IMR-90 (cell line): ENCODE measurements around the gene MAB21L4. TPM values are rescaled to one million over a fixed set of nuclear protein-coding genes. Genes with fewer than 3 reads are reported as not detected.

ENCODE experiments used
- ATAC-seq: fragments of 200-7000 bp; cut with Tn5 transposase; 2 replicates; pipeline ENCODE4 v1.9.1; 2020; ENCODE audit warnings: low read depth, mild to moderate bottlenecking, moderate library complexity
- BruUV-seq: library from RNA; stranded (reverse); fragments of 400-500 nt; replicated peaks from 2 replicates; lab custom pipeline; 2021; lab: Mats Ljungman, UMichigan
- CTCF ChIA-PET: fragments of 300-600 bp; formaldehyde crosslinking; extraction: SDS; loops from one replicate; lab custom pipeline; 2021; ENCODE audit warnings: antibody characterized with exemption; lab: Yijun Ruan, JAX
- POLR2A ChIA-PET: fragments of 300-600 bp; sonication (Branson Sonifier 250); formaldehyde crosslinking; loops from one replicate; lab custom pipeline; 2022; ENCODE audit warnings: antibody characterized with exemption; ENCODE audit not compliant: unreplicated experiment; lab: Charles Lee
- DNase-seq: peaks from one replicate; pipeline ENCODE4 v3.0.0; 2013
- H2AFZ ChIP-seq: replicated peaks from 2 replicates; pipeline ENCODE3; 2013; ENCODE audit warnings: low read length, mild to moderate bottlenecking; ENCODE audit not compliant: poor library complexity
- H2AK5ac ChIP-seq: 2 replicates; pipeline ENCODE4 v1.6.1; 2013; ENCODE audit warnings: low read depth, low read length, inconsistent platforms
- H2AK9ac ChIP-seq: replicated peaks from 2 replicates; pipeline ENCODE3; 2013; ENCODE audit warnings: mild to moderate bottlenecking, low read depth, low read length, moderate library complexity; ENCODE audit not compliant: poor library complexity
- H2BK120ac ChIP-seq: 2 replicates; pipeline ENCODE4 v1.6.1; 2013; ENCODE audit warnings: low read depth, low read length, inconsistent platforms
- H2BK15ac ChIP-seq: 3 replicates; pipeline ENCODE4 v1.6.1; 2013; ENCODE audit warnings: low read depth, low read length, inconsistent platforms
- H2BK20ac ChIP-seq: 2 replicates; pipeline ENCODE4 v1.6.1; 2013; ENCODE audit warnings: low read depth, mild to moderate bottlenecking, inconsistent platforms, low read length, moderate library complexity
- H2BK5ac ChIP-seq: 2 replicates; pipeline ENCODE4 v1.6.1; 2013; ENCODE audit warnings: mild to moderate bottlenecking, low read depth, low read length, inconsistent platforms; ENCODE audit not compliant: poor library complexity, severe bottlenecking
- H3K14ac ChIP-seq: replicated peaks from 2 replicates; pipeline ENCODE4 v1.6.1; 2013; ENCODE audit warnings: low read depth, low read length, inconsistent platforms
- H3K18ac ChIP-seq: 2 replicates; pipeline ENCODE4 v1.6.1; 2013; ENCODE audit warnings: low read depth, low read length, control low read depth
- H3K23ac ChIP-seq: 2 replicates; pipeline ENCODE4 v1.6.1; 2013; ENCODE audit warnings: low read depth, low read length, inconsistent platforms
- H3K27ac ChIP-seq: 2 replicates; pipeline ENCODE4 v1.5.1; 2013; ENCODE audit warnings: mild to moderate bottlenecking, control low read depth, low read length; ENCODE audit not compliant: insufficient read depth
- H3K27me3 ChIP-seq: 2 replicates; pipeline ENCODE4 v1.6.1; 2013; ENCODE audit warnings: low read length; ENCODE audit not compliant: control insufficient read depth, insufficient read depth
- H3K36me3 ChIP-seq: 2 replicates; pipeline ENCODE4 v1.6.1; 2013; ENCODE audit warnings: low read length, mixed read lengths; ENCODE audit not compliant: control insufficient read depth, insufficient read depth
- H3K4ac ChIP-seq: 2 replicates; pipeline ENCODE4 v1.6.1; 2013; ENCODE audit warnings: low read depth, low read length, inconsistent platforms
- H3K4me1 ChIP-seq: 2 replicates; pipeline ENCODE4 v1.6.1; 2013; ENCODE audit warnings: low read length, mixed read lengths; ENCODE audit not compliant: control insufficient read depth, insufficient read depth
- H3K4me2 ChIP-seq: 2 replicates; pipeline ENCODE4 v1.6.1; 2013; ENCODE audit warnings: low read depth, mild to moderate bottlenecking, control low read depth, low read length, moderate library complexity
- H3K4me3 ChIP-seq: 2 replicates; pipeline ENCODE4 v1.5.1; 2013; ENCODE audit warnings: low read depth, mild to moderate bottlenecking, control low read depth, low read length, moderate library complexity; ENCODE audit not compliant: insufficient read depth
- H3K56ac ChIP-seq: 2 replicates; pipeline ENCODE4 v1.6.1; 2013; ENCODE audit warnings: low read length, inconsistent platforms; ENCODE audit not compliant: insufficient read depth; ENCODE audit errors: extremely low read depth
- H3K79me1 ChIP-seq, 2 experiments: 2 replicates each; pipeline ENCODE4 v1.6.1; 2013; ENCODE audit warnings: low read length in 2 of 2, inconsistent platforms in 1 of 2, low read depth in 1 of 2
- H3K9ac ChIP-seq: 2 replicates; pipeline ENCODE4 v1.6.1; 2013; ENCODE audit warnings: low read depth, low read length, control low read depth
- H3K9me1 ChIP-seq: 2 replicates; pipeline ENCODE4 v1.6.1; 2013; ENCODE audit warnings: low read length, inconsistent platforms; ENCODE audit not compliant: insufficient read depth
- H3K9me3 ChIP-seq: 2 replicates; pipeline ENCODE4 v1.6.1; 2013; ENCODE audit warnings: low read length; ENCODE audit not compliant: control insufficient read depth, insufficient read depth
- H4K20me1 ChIP-seq: 2 replicates; pipeline ENCODE4 v1.6.1; 2013; ENCODE audit warnings: low read length, inconsistent platforms; ENCODE audit not compliant: insufficient read depth
- H4K5ac ChIP-seq: 2 replicates; pipeline ENCODE4 v1.6.1; 2013; ENCODE audit warnings: mild to moderate bottlenecking, low read depth, low read length, control low read depth
- H4K8ac ChIP-seq, 2 experiments: 2 replicates each; pipeline ENCODE4 v1.6.1; 2013; ENCODE audit warnings: low read depth in 2 of 2, low read length in 2 of 2, control low read depth in 1 of 2, inconsistent platforms in 1 of 2
- H4K91ac ChIP-seq: 2 replicates; pipeline ENCODE4 v1.6.1; 2013; ENCODE audit warnings: low read depth, low read length, inconsistent platforms; ENCODE audit not compliant: insufficient read depth
- BHLHE40 ChIP-seq: fragments of 150-350 bp; IDR thresholded peaks from 2 replicates; pipeline ENCODE4 v1.6.1; 2016; ENCODE audit warnings: mild to moderate bottlenecking, low read depth, low read length
- CEBPB ChIP-seq: IDR thresholded peaks from 2 replicates; pipeline ENCODE4 v1.6.1; 2012; ENCODE audit warnings: low read depth, low read length, improper control_type of control experiment
- CHD1 ChIP-seq: IDR thresholded peaks from 2 replicates; pipeline ENCODE4 v1.6.1; 2012; ENCODE audit warnings: low read depth, low read length, improper control_type of control experiment
- CTCF ChIP-seq: conservative IDR thresholded peaks from 2 replicates; pipeline ENCODE4 v1.5.1; 2012; ENCODE audit warnings: mild to moderate bottlenecking, low read depth, low read length, improper control_type of control experiment
- ELK1 ChIP-seq: fragments of 150-350 bp; IDR thresholded peaks from 2 replicates; pipeline ENCODE4 v1.6.1; 2016; ENCODE audit warnings: low read depth, mild to moderate bottlenecking, low read length, moderate library complexity, borderline replicate concordance
- MAFK ChIP-seq: IDR thresholded peaks from 2 replicates; pipeline ENCODE4 v1.6.1; 2012; ENCODE audit warnings: low read depth, low read length, improper control_type of control experiment
- MAZ ChIP-seq: IDR thresholded peaks from 2 replicates; pipeline ENCODE4 v1.6.1; 2012; ENCODE audit warnings: low read depth, mild to moderate bottlenecking, low read length, improper control_type of control experiment, moderate library complexity, borderline replicate concordance
- MXI1 ChIP-seq: IDR thresholded peaks from 2 replicates; pipeline ENCODE4 v1.6.1; 2012; ENCODE audit warnings: low read depth, mild to moderate bottlenecking, low read length, moderate library complexity, borderline replicate concordance
- NFE2L2 ChIP-seq: fragments of 150-350 bp; IDR thresholded peaks from 2 replicates; pipeline ENCODE4 v1.6.1; 2016; ENCODE audit warnings: low read depth, mild to moderate bottlenecking, low read length
- POLR2A ChIP-seq: IDR thresholded peaks from 2 replicates; pipeline ENCODE4 v1.6.1; 2012; ENCODE audit warnings: mild to moderate bottlenecking, low read depth, low read length
- RAD21 ChIP-seq: IDR thresholded peaks from 2 replicates; pipeline ENCODE4 v1.6.1; 2012; ENCODE audit warnings: low read length, improper control_type of control experiment
- RCOR1 ChIP-seq: IDR thresholded peaks from 2 replicates; pipeline ENCODE4 v1.6.1; 2012; ENCODE audit warnings: mild to moderate bottlenecking, low read length, improper control_type of control experiment; ENCODE audit not compliant: insufficient replicate concordance
- RFX5 ChIP-seq: IDR thresholded peaks from 2 replicates; pipeline ENCODE4 v1.8.0; 2012; ENCODE audit warnings: low read depth, mild to moderate bottlenecking, low read length, moderate library complexity
- SMC3 ChIP-seq: fragments of 150-350 bp; IDR thresholded peaks from 2 replicates; pipeline ENCODE4 v1.6.1; 2016; ENCODE audit warnings: low read depth, mild to moderate bottlenecking, antibody characterized with exemption, low read length, moderate library complexity
- USF2 ChIP-seq: fragments of 150-350 bp; IDR thresholded peaks from 2 replicates; pipeline ENCODE4 v1.6.1; 2017; ENCODE audit warnings: mild to moderate bottlenecking, antibody characterized with exemption, low read length, low read depth
- WGBS, 2 experiments: methylation state at CpG; one replicate each; pipeline versions ENCODE4 v1.1.5 to v1.1.7; 2013; ENCODE audit warnings: missing lambda C conversion rate in 2 of 2; ENCODE audit not compliant: insufficient read length in 1 of 2; ENCODE audit errors: extremely low coverage in 2 of 2; 5-methylcytosine and 5-hydroxymethylcytosine counted together
- dilution Hi-C: fragments of 300-500 bp; cut with HindIII; formaldehyde crosslinking; loops from one replicate; pipeline ENCODE4 v1.14.3; 2018; ENCODE audit warnings: low sequenced_read_pairs; ENCODE audit not compliant: unreplicated experiment
- in situ Hi-C: fragments of 300-500 bp; cut with MboI; formaldehyde crosslinking; loops from 3 replicates; pipeline ENCODE4 v1.14.3; 2019; ENCODE audit warnings: low sequenced_read_pairs, inconsistent platforms, mixed read lengths
- intact Hi-C: fragments of 100-400 bp; cut with micrococcal nuclease; formaldehyde crosslinking; loops from 2 replicates; pipeline ENCODE4 v1.10.0; 2022
- polyA plus RNA-seq, 3 experiments: library from polyadenylated mRNA; depleted of rRNA; stranded (reverse); fragments of >200 nt; gene quantifications; 2 replicates each; pipeline ENCODE4 v1.2.3, GENCODE V29; 2012; ENCODE audit warnings: low replicate concordance in 1 of 3
- total RNA-seq: library from RNA; depleted of rRNA; stranded (reverse); fragments of >200 nt; gene quantifications from 2 replicates; pipeline ENCODE4 v1.2.3, GENCODE V29; 2012

MAB21L4 gene
- total and polyA plus RNA-seq, 2 of the 4 experiments (the other 2 are of a cell fraction) = not detected

GRCh38 chr2:240875228-240876034 is 20.5 kb downstream of the MAB21L4 start:
- Histone ChIP-seq H4K91ac (no peak overlapping the region), H2AFZ (no peak overlapping the region), H3K9me3 (no peaks in the 10 kb centered on the region), H3K27ac (no peak overlapping the region), H4K5ac (no peak overlapping the region), H4K20me1 (no peaks in the 10 kb centered on the region), H4K8ac (no peak overlapping the region), H3K27me3 (peaks cover 21% of the 10 kb centered on the region; the same call in 1 of the 2 replicates), H2BK20ac (no peak overlapping the region), H3K4me3 (no peak overlapping the region), H2BK15ac (no peak overlapping the region), H3K4ac (no peak overlapping the region), H2AK9ac (no peak overlapping the region), H2BK120ac (no peak overlapping the region), H3K9me1 (no peaks in the 10 kb centered on the region), H2AK5ac (no peak overlapping the region), H3K18ac (no peak overlapping the region), H3K23ac (no peak overlapping the region), H3K36me3 (no peaks in the 10 kb centered on the region), H3K9ac (no peak overlapping the region), H3K79me1 (no peaks in the 10 kb centered on the region), H3K14ac (no peak overlapping the region), H3K4me1 (no peaks in the 10 kb centered on the region), H2BK5ac (no peak overlapping the region), H3K4me2 (no peak overlapping the region), H3K56ac (no peak overlapping the region)
- dilution Hi-C loops (no loop called here), intact Hi-C loops (no loop called here), in situ Hi-C loops (no loop called here)
- CTCF ChIA-PET = no interaction called here
- ATAC-seq = no peak
- 93% methylated on average over 9 of the region's 22 CpGs; no CpG with 5 or more reads in 1 of the 2 experiments for WGBS, 2 experiments
- no peak for DNase-seq
- no TSS peak for BruUV-seq
- POLR2A ChIA-PET = no interaction called here
- no peak for TF ChIP-seq CEBPB
- TF ChIP-seq POLR2A = no peak
- no peak for TF ChIP-seq CTCF
- TF ChIP-seq RCOR1 = no peak
- TF ChIP-seq SMC3 = no peak
- no peak for TF ChIP-seq NFE2L2
- no peak for TF ChIP-seq BHLHE40
- no peak for TF ChIP-seq CHD1
- no peak for TF ChIP-seq RFX5
- TF ChIP-seq ELK1 = no peak
- TF ChIP-seq USF2 = no peak
- TF ChIP-seq MAZ = no peak
- TF ChIP-seq MAFK = no peak
- no peak for TF ChIP-seq MXI1
- TF ChIP-seq RAD21 = no peak
